Activated CD8-positive, alpha-beta T cell treated with anti-CD3 and anti-CD28 coated beads for 36 hours (primary cell): ENCODE measurements around the gene NPSR1. TPM values are rescaled to one million over a fixed set of nuclear protein-coding genes. Genes with fewer than 3 reads are reported as not detected.

Experiments
- ATAC-seq: fragments of 200-7000 bp; cut with Tn5 transposase; one replicate; pipeline ENCODE4 v1.10.0; 2021; ENCODE audit warnings: mild to moderate bottlenecking, moderate library complexity
- CTCF ChIA-PET: fragments of 350-600 bp; sonication (Branson Sonifier 250); formaldehyde crosslinking; loops from one replicate; lab custom pipeline; 2021; ENCODE audit warnings: antibody characterized with exemption; lab: Charles Lee
- POLR2A ChIA-PET: fragments of 350-600 bp; sonication (Branson Sonifier 250); formaldehyde crosslinking; loops from one replicate; lab custom pipeline; 2021; ENCODE audit warnings: antibody characterized with exemption; lab: Charles Lee
- DNase-seq: peaks from one replicate; pipeline ENCODE4 v3.0.0-alpha.2; 2020
- H3K27ac Mint-ChIP-seq: one replicate; pipeline ENCODE4 v1.8.0; 2021; ENCODE audit warnings: mild to moderate bottlenecking, mixed read lengths
- H3K27me3 Mint-ChIP-seq: one replicate; pipeline ENCODE4 v1.8.0; 2021; ENCODE audit warnings: mixed read lengths
- H3K36me3 Mint-ChIP-seq: one replicate; pipeline ENCODE4 v1.8.0; 2021; ENCODE audit warnings: low read depth, mixed read lengths
- H3K4me1 Mint-ChIP-seq: one replicate; pipeline ENCODE4 v1.8.0; 2021; ENCODE audit warnings: low read depth, mixed read lengths
- H3K4me3 Mint-ChIP-seq: one replicate; pipeline ENCODE4 v1.8.0; 2021; ENCODE audit warnings: mild to moderate bottlenecking, moderate library complexity, mixed read lengths
- H3K9me3 Mint-ChIP-seq: one replicate; pipeline ENCODE4 v1.8.0; 2021; ENCODE audit warnings: mixed read lengths
- CTCF ChIP-seq: fragments of 200-600 bp; IDR thresholded peaks from one replicate; pipeline ENCODE4 v1.8.0; 2022; ENCODE audit warnings: antibody characterized with exemption, mild to moderate bottlenecking
- intact Hi-C: fragments of 100-400 bp; cut with micrococcal nuclease; formaldehyde crosslinking; loops from one replicate; pipeline ENCODE4 v1.10.0; 2022
- total RNA-seq, 2 experiments: library from RNA; stranded (reverse); gene quantifications; one replicate each; pipeline ENCODE4 v1.2.3, GENCODE V29; 2021

Gene NPSR1
- total RNA-seq, 2 experiments from 2014 or later = not detected

GRCh38 chr7:34662058-34662708 lies 4.2 kb downstream of the NPSR1 start:
- no peaks in the 10 kb centered on the region for H3K9me3 Mint-ChIP-seq
- H3K36me3 Mint-ChIP-seq = no peaks in the 10 kb centered on the region
- no peak overlapping the region for H3K4me3 Mint-ChIP-seq
- POLR2A ChIA-PET = no interaction called here
- H3K4me1 Mint-ChIP-seq = no peaks in the 10 kb centered on the region
- DNase-seq = no peak
- CTCF ChIA-PET = no interaction called here
- H3K27ac Mint-ChIP-seq = no peak overlapping the region
- H3K27me3 Mint-ChIP-seq = peaks cover 2% of the 10 kb centered on the region
- ATAC-seq = no peak
- TF ChIP-seq CTCF = no peak
- intact Hi-C loops = no loop called here

- ChIA-PET POLR2A (no interaction called here), CTCF (interaction anchor here (1.0 kb wide), 1 partner anchor 11 kb away, joined by 3 read pairs; no protein-coding TSS in a partner anchor)
- Mint-ChIP-seq H3K4me1 (no peaks in the 10 kb centered on the region), H3K9me3 (no peaks in the 10 kb centered on the region), H3K27me3 (peaks cover 2% of the 10 kb centered on the region), H3K27ac (no peak overlapping the region), H3K36me3 (no peaks in the 10 kb centered on the region), H3K4me3 (no peak overlapping the region)
- no peak for TF ChIP-seq CTCF
- ATAC-seq (no peak), DNase-seq (no peak)
- intact Hi-C loops = no loop called here
Observed at GRCh38 chr7:34664755-34665154, 6.7 kb downstream of the NPSR1 start.

- no peak overlapping the region for H3K4me3 Mint-ChIP-seq
- H3K27ac Mint-ChIP-seq = no peak overlapping the region
- POLR2A ChIA-PET = no interaction called here
- H3K4me1 Mint-ChIP-seq = no peaks in the 10 kb centered on the region
- H3K36me3 Mint-ChIP-seq = no peaks in the 10 kb centered on the region
- no peak for ATAC-seq
- H3K27me3 Mint-ChIP-seq = no peaks in the 10 kb centered on the region
- intact Hi-C loops = no loop called here
- CTCF ChIA-PET = no interaction called here
- no peak for DNase-seq
- H3K9me3 Mint-ChIP-seq = no peaks in the 10 kb centered on the region
- no peak for TF ChIP-seq CTCF
Observed at GRCh38 chr7:34672430-34672829, 14.4 kb downstream of the NPSR1 start.

GRCh38 chr7:34673066-34673465 lies 15.0 kb downstream of the NPSR1 start:
- ChIA-PET POLR2A (no interaction called here), CTCF (interaction anchor here (1.1 kb wide), 1 partner anchor 13 kb away, joined by 3 read pairs; no protein-coding TSS in a partner anchor)
- peaks cover 1% of the 10 kb centered on the region for H3K27me3 Mint-ChIP-seq
- TF ChIP-seq CTCF = no peak
- H3K4me3 Mint-ChIP-seq = no peak overlapping the region
- H3K9me3 Mint-ChIP-seq = no peaks in the 10 kb centered on the region
- no peaks in the 10 kb centered on the region for H3K36me3 Mint-ChIP-seq
- DNase-seq = no peak
- intact Hi-C loops = no loop called here
- no peaks in the 10 kb centered on the region for H3K4me1 Mint-ChIP-seq
- H3K27ac Mint-ChIP-seq = no peak overlapping the region
- no peak for ATAC-seq

- DNase-seq (peak; percentile 34), ATAC-seq (peak; percentile 39)
- POLR2A ChIA-PET = no interaction called here
- intact Hi-C loops = no loop called here
- no peak overlapping the region for H3K27ac Mint-ChIP-seq
- CTCF ChIA-PET = interaction anchor here (0.8 to 1.7 kb wide), 4 partner anchors 11 to 355 kb away, joined by 3 to 6 read pairs (median 3); no protein-coding TSS in a partner anchor
- H3K4me3 Mint-ChIP-seq = no peak overlapping the region
- H3K36me3 Mint-ChIP-seq = no peaks in the 10 kb centered on the region
- H3K27me3 Mint-ChIP-seq = peaks cover 1% of the 10 kb centered on the region
- TF ChIP-seq CTCF = peak; percentile 73
- H3K4me1 Mint-ChIP-seq = no peaks in the 10 kb centered on the region
- H3K9me3 Mint-ChIP-seq = no peaks in the 10 kb centered on the region
Observed at GRCh38 chr7:34675749-34676374, 17.8 kb downstream of the NPSR1 start.
